Ishikawa (cell line): ENCODE results near the gene WNT2.

Source experiments
- CEBPB ChIP-seq: IDR thresholded peaks from 2 replicates; pipeline ENCODE4 v1.6.1; 2012
- CREB1 ChIP-seq: IDR thresholded peaks from 2 replicates; pipeline ENCODE4 v1.6.1; 2012; ENCODE audit warnings: low read depth
- EGR1 ChIP-seq: IDR thresholded peaks from 2 replicates; pipeline ENCODE4 v1.6.1; 2012
- EP300 ChIP-seq: IDR thresholded peaks from 2 replicates; pipeline ENCODE4 v1.6.1; 2012; ENCODE audit warnings: borderline replicate concordance
- FOXM1 ChIP-seq: IDR thresholded peaks from 2 replicates; pipeline ENCODE4 v1.6.1; 2012; ENCODE audit warnings: low read depth, borderline replicate concordance
- NFIC ChIP-seq: IDR thresholded peaks from 2 replicates; pipeline ENCODE4 v1.6.1; 2012
- RAD21 ChIP-seq: IDR thresholded peaks from 2 replicates; pipeline ENCODE4 v1.6.1; 2012; ENCODE audit warnings: low read depth
- TAF1 ChIP-seq: IDR thresholded peaks from 2 replicates; pipeline ENCODE4 v1.6.1; 2012; ENCODE audit warnings: low read depth, mild to moderate bottlenecking
- TCF12 ChIP-seq: IDR thresholded peaks from 2 replicates; pipeline ENCODE4 v1.6.1; 2012; ENCODE audit warnings: low read depth
- TEAD4 ChIP-seq: IDR thresholded peaks from 2 replicates; pipeline ENCODE4 v1.6.1; 2012
- YY1 ChIP-seq: IDR thresholded peaks from 2 replicates; pipeline ENCODE4 v1.6.1; 2012; ENCODE audit warnings: low read depth
- ZBTB7A ChIP-seq: IDR thresholded peaks from 2 replicates; pipeline ENCODE4 v1.6.1; 2012; ENCODE audit warnings: low read depth
- TF ChIP-seq, protein P1 (sequence below): IDR thresholded peaks from 2 replicates; pipeline ENCODE4 v1.6.1; 2012
- TF ChIP-seq, protein P2 (sequence below): IDR thresholded peaks from 2 replicates; pipeline ENCODE4 v1.6.1; 2012
- TF ChIP-seq, protein P3 (sequence below): IDR thresholded peaks from 2 replicates; pipeline ENCODE4 v1.6.1; 2012; ENCODE audit warnings: low read depth, mild to moderate bottlenecking

WNT2 gene

DNA sequence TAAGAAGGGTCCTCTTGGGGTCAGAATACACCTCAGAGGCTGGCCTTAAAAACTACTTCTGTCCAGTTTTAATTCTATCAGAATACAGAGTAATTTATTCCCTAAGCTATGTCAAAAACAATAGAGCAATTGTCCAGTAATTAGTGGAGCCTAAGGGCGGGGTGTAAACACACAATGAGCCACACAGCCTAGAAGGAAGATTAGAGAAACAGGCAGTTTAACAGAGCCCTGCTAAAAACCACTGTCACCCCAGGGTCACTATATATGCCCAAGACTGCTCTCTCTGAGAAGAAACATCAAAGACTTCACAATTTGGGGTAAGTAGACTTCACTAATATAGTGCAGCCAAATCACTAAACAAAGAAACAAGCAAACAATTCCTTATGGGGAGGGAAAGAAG lies 27.2 kb upstream of the WNT2 start:
- no peak for TF ChIP-seq CREB1
- no peak for TF ChIP-seq FOXM1
- no peak for TF ChIP-seq ZBTB7A

DNA sequence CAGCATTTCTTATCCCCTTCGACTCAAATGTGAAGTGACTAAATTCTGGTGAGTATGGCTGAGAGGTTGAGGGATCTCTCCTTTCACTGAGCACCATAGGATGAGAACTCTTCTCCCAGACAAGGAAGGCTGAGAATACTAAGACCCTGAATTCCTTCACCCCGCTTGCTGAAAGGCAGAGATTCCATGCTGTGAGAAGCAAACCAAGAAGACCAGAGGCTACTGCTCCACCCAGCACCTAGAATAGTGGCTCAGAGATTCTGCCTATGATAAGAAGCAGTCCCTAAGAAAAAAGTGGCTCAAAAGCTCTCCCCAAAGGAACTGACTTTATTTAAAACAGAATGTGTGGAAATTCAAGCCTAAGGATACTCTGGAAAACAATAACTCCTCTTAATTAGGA lies 26.7 kb upstream of the WNT2 start:
- TF ChIP-seq CEBPB: no peak
- TF ChIP-seq, protein P1, sequence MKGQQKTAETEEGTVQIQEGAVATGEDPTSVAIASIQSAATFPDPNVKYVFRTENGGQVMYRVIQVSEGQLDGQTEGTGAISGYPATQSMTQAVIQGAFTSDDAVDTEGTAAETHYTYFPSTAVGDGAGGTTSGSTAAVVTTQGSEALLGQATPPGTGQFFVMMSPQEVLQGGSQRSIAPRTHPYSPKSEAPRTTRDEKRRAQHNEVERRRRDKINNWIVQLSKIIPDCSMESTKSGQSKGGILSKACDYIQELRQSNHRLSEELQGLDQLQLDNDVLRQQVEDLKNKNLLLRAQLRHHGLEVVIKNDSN: no peak

DNA sequence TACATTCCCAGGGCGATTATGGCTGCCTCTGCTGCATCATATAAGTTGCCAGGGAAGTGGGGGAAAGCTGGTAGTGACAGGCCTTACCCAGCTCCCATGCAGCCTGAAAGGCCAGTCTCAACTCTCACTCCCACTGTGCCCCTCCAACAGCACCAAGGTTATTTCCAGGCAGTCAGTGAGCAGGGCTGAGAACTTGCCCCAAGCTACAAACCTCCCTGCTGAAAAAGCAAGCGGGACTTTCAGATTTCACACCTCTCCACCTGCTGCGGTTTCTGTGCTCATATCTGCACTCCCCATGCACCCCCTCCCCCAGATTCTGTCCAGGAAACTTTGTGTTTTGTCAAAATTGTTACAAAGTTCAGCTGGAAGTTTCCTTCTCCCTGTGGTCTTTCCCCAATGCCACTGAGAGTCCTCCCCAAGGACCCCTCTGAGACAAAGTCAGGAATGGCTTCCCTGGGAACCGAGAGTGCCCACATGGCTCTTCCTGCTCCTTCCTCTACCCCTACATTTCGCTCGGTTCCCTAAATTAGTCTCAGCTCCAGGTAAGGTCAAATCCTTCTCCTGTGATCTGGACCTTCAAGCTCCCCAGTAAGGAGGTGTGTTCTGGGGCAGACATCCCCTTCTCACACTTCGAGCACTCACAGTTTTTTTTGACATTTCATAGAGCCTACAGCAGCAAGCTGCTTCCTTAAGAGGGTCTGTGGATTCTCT lies 25.3 kb upstream of the WNT2 start:
- no peak for TF ChIP-seq TAF1
- no peak for TF ChIP-seq RAD21

DNA sequence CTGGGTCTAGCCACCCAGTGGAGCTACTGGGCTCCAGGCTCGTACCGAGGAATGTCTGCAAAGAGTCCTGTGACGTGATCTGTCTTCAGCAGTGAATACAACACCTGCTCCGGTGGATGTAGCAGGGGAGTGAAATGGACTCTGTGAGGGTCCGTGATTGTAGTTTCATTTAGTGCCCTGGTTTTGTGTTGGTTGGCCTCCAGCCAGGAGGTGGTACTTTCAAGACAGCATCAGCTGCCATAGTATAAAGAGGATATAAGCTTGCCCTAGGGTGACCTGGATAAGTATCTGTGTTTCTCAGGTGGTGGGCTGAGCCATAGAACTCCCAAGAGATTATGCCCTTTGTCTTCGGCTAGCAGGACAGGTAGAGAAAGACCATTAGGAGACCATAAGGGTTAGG lies 24.6 kb upstream of the WNT2 start:
- TF ChIP-seq CEBPB: no peak

DNA sequence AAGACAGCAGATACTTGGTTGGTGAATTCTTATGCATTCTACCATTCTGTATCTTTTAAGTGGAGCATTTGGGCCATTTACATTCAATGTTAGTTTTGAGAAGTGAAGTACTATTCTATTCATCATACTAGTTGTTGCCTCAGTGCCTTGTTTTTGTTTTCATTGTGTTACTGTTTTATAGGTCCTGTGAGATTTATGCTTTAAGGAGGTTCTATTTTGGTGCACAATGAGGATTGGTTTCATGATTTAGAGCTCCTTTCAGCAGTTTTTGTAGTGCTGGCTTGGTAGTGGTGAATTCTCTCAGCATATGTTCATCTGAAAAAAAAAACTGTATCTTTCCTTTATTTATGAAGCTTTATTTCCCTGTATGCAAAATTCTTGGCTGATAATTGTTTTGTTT lies 23.3 kb upstream of the WNT2 start:
- no peak for TF ChIP-seq TAF1
- TF ChIP-seq NFIC: no peak
- no peak for TF ChIP-seq YY1
- TF ChIP-seq, protein P2, sequence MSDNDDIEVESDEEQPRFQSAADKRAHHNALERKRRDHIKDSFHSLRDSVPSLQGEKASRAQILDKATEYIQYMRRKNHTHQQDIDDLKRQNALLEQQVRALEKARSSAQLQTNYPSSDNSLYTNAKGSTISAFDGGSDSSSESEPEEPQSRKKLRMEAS: no peak
- TF ChIP-seq, protein P1: no peak
- no peak for TF ChIP-seq RAD21
- TF ChIP-seq CEBPB: no peak
- TF ChIP-seq CREB1: no peak
- TF ChIP-seq EP300: no peak
- no peak for TF ChIP-seq FOXM1
- no peak for TF ChIP-seq ZBTB7A

DNA sequence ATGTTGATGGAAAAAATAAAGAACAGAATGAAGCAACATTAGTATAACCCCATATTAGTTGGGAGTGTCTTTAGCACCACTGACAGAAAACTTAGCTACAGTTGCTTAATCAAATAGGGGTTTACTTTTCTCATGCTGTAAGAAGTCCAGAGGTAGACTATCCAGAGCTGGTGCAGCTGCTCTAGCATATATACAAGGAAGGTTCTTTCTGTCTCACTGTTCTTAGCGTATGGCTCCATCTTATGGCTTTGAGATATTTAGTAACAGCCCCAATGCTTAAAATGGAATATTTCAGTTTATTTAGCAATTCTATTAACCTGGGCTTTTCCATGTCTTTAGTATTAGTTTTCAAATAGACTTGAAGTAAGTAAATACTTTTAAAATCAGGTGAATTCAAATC lies 15.2 kb upstream of the WNT2 start:
- TF ChIP-seq NFIC (no peak), RAD21 (no peak), EP300 (no peak), TCF12 (no peak), ZBTB7A (no peak), TEAD4 (no peak), CREB1 (no peak), FOXM1 (no peak), TAF1 (no peak), CEBPB (no peak), YY1 (no peak), EGR1 (no peak)
- TF ChIP-seq, protein P1: no peak
- TF ChIP-seq, protein P2: no peak
- TF ChIP-seq, protein P3, sequence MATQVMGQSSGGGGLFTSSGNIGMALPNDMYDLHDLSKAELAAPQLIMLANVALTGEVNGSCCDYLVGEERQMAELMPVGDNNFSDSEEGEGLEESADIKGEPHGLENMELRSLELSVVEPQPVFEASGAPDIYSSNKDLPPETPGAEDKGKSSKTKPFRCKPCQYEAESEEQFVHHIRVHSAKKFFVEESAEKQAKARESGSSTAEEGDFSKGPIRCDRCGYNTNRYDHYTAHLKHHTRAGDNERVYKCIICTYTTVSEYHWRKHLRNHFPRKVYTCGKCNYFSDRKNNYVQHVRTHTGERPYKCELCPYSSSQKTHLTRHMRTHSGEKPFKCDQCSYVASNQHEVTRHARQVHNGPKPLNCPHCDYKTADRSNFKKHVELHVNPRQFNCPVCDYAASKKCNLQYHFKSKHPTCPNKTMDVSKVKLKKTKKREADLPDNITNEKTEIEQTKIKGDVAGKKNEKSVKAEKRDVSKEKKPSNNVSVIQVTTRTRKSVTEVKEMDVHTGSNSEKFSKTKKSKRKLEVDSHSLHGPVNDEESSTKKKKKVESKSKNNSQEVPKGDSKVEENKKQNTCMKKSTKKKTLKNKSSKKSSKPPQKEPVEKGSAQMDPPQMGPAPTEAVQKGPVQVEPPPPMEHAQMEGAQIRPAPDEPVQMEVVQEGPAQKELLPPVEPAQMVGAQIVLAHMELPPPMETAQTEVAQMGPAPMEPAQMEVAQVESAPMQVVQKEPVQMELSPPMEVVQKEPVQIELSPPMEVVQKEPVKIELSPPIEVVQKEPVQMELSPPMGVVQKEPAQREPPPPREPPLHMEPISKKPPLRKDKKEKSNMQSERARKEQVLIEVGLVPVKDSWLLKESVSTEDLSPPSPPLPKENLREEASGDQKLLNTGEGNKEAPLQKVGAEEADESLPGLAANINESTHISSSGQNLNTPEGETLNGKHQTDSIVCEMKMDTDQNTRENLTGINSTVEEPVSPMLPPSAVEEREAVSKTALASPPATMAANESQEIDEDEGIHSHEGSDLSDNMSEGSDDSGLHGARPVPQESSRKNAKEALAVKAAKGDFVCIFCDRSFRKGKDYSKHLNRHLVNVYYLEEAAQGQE: no peak

DNA sequence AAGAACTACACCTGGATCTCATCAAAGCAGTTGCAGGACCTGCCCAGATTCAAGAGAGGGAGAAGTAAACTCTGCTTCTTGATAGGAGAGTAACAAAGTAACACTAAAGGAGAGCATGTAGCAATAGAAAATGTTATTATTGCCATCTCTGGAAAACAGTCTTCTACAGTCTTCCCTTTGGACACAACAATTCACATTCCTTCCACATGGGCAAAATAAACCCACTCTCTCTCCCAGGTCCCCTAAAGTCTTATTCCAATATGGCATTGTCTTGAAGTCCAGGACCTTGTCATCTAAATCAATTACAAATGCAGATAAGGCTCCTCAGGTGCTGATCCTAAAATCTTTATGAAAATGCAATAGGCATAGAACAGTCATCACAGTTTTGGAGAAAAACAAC lies 10.3 kb upstream of the WNT2 start:
- TF ChIP-seq YY1: no peak
- TF ChIP-seq, protein P2: no peak
- no peak for TF ChIP-seq EP300
- no peak for TF ChIP-seq TEAD4
- no peak for TF ChIP-seq ZBTB7A
- TF ChIP-seq, protein P1: no peak
- no peak for TF ChIP-seq NFIC

DNA sequence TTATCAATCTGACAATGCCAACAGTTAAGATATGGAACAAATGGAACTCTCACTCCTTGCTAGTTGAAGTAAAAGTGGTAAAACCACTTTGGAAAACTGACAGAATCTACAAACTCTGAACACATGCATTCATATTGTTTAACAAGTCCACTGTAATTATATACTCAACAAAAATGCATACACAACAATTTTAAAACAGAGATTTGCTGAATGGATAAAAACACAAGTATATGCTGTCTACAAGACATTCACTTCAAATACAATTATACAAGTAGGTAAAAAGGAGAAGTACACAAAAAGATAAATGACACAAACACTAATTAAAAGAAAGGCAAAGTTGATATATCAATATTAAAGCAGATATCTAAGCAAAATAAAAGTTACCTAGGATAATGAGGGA lies 9.2 kb upstream of the WNT2 start:
- TF ChIP-seq YY1 (no peak), TCF12 (no peak), EGR1 (no peak), RAD21 (no peak), TAF1 (no peak), EP300 (no peak), CEBPB (no peak), NFIC (no peak), FOXM1 (no peak), CREB1 (no peak), TEAD4 (no peak), ZBTB7A (no peak)
- TF ChIP-seq, protein P3: no peak
- TF ChIP-seq, protein P1: no peak
- TF ChIP-seq, protein P2: no peak
